RWPE2 (cell line): ENCODE results near the gene COQ4.

Experiments used
- ATAC-seq: fragments of 200-7000 bp; cut with Tn5 transposase; 3 replicates; pipeline ENCODE4 v1.9.1; 2021; ENCODE audit warnings: low read depth
- DNase-seq: peaks from one replicate; pipeline ENCODE4 v3.0.0-alpha.2; 2020; ENCODE audit warnings: low spot score
- H3K27ac ChIP-seq: fragments of 450-650 bp; 2 replicates; pipeline ENCODE4 v1.5.1; 2017; ENCODE audit warnings: mild to moderate bottlenecking; ENCODE audit not compliant: poor library complexity, severe bottlenecking
- H3K27me3 ChIP-seq: fragments of 250-450 bp; sonication (Bioruptor Pico); 2 replicates; pipeline ENCODE4 v1.5.1; 2021; ENCODE audit warnings: mild to moderate bottlenecking, moderate library complexity; ENCODE audit not compliant: insufficient read depth, poor library complexity, severe bottlenecking
- H3K36me3 ChIP-seq: fragments of 250-450 bp; sonication (Bioruptor Pico); 2 replicates; pipeline ENCODE4 v1.5.1; 2020; ENCODE audit warnings: low read depth, mild to moderate bottlenecking, moderate library complexity
- H3K4me1 ChIP-seq: fragments of 250-450 bp; sonication (Bioruptor Pico); 2 replicates; pipeline ENCODE4 v1.5.1; 2021; ENCODE audit warnings: mild to moderate bottlenecking, moderate library complexity; ENCODE audit not compliant: insufficient read depth, poor library complexity, severe bottlenecking
- H3K4me3 ChIP-seq: fragments of 250-450 bp; sonication (Bioruptor Pico); 2 replicates; pipeline ENCODE4 v1.5.1; 2021; ENCODE audit warnings: mild to moderate bottlenecking, moderate library complexity; ENCODE audit not compliant: severe bottlenecking
- H3K9me3 ChIP-seq: fragments of 250-450 bp; sonication (Bioruptor Pico); 2 replicates; pipeline ENCODE4 v1.5.1; 2021; ENCODE audit warnings: mild to moderate bottlenecking, moderate library complexity; ENCODE audit not compliant: severe bottlenecking
- TF ChIP-seq, protein P1 (sequence below): fragments of 450-650 bp; IDR thresholded peaks from one replicate; pipeline ENCODE4 v1.5.1; 2017; ENCODE audit warnings: mild to moderate bottlenecking, moderate library complexity; ENCODE audit not compliant: poor library complexity, severe bottlenecking

Gene COQ4

DNA sequence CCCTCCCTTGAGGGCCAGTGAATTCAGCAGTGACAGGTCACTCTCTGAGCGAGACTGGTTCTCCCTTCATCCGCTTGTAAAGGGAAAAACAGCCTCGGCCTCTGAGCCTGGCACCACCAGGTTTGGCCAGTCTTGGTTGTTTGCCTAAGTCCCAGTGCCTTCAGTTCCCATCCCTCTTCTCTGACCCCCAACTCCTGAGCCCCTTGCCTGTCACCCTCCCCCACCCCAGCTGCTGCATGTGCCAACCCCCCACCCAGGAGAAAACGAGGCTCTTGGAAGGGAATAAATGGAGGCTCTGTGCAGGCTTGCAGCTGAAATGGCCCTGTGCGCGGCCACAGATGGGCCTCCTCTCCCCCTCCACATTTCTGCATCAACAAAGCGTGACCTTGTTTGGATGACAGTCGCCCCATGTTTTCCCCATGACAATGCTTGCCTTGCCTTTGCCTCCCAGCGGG is 51.6 kb downstream of the COQ4 start:
- Histone ChIP-seq H3K4me1 (peaks cover 3% of the 10 kb centered on the region), H3K27me3 (no peaks in the 10 kb centered on the region), H3K36me3 (peaks cover 38% of the 10 kb centered on the region), H3K9me3 (no peaks in the 10 kb centered on the region), H3K4me3 (no peak overlapping the region), H3K27ac (no peak overlapping the region)
- TF ChIP-seq, protein P1, sequence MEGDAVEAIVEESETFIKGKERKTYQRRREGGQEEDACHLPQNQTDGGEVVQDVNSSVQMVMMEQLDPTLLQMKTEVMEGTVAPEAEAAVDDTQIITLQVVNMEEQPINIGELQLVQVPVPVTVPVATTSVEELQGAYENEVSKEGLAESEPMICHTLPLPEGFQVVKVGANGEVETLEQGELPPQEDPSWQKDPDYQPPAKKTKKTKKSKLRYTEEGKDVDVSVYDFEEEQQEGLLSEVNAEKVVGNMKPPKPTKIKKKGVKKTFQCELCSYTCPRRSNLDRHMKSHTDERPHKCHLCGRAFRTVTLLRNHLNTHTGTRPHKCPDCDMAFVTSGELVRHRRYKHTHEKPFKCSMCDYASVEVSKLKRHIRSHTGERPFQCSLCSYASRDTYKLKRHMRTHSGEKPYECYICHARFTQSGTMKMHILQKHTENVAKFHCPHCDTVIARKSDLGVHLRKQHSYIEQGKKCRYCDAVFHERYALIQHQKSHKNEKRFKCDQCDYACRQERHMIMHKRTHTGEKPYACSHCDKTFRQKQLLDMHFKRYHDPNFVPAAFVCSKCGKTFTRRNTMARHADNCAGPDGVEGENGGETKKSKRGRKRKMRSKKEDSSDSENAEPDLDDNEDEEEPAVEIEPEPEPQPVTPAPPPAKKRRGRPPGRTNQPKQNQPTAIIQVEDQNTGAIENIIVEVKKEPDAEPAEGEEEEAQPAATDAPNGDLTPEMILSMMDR, result no peak
- ATAC-seq, result no peak
- DNase-seq, result no peak

DNA sequence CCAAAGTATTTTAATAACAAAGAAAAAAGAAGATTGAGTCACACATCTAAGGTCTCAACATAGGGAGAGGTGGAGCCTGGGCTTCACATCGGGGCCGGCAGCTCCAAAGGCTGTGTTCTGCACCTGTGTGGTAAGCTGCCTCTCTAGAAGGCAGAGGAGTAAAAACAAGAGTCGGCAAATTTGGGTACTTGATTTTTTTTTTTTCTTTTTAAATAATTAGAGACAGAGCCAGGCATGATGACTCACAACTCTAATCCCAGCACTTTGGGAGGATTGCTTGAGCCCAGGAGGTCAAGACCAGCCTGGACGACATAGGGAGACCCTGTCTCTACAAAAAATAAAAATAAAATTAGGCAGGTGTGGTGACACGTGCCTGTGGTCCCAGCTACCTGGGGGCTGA is 53.2 kb downstream of the COQ4 start:
- H3K27ac ChIP-seq, result no peak overlapping the region
- no peak for ATAC-seq

DNA sequence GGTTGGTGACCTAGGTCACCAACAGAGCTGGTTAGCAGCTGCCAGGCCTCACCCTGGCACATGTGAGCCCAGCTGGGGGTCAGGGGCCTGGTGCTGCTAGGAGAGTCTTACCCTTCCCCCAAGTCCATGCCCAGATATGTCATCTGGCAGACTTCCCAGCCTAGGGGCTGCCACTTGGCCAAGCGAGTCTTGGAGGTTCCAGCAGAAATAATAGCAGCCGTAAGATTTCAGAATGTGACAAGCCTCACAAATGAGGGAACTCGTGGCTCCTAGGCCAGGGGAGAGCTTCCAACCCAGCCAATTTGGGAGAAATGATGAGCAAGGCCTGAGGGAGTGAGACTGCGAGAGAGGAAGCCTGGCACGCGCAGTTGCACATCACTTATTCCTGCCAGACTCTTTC is 59.6 kb downstream of the COQ4 start:
- DNase-seq, result no peak
- Histone ChIP-seq H3K9me3 (no peaks in the 10 kb centered on the region), H3K27me3 (no peaks in the 10 kb centered on the region), H3K27ac (no peak overlapping the region), H3K4me3 (no peak overlapping the region), H3K4me1 (no peaks in the 10 kb centered on the region), H3K36me3 (peaks cover 43% of the 10 kb centered on the region)
- no peak for ATAC-seq
- TF ChIP-seq, protein P1, result no peak

More for the DNA sequence above, 53.2 kb downstream of the COQ4 start:
- peaks cover 45% of the 10 kb centered on the region for H3K36me3 ChIP-seq
- H3K9me3 ChIP-seq, result no peaks in the 10 kb centered on the region
- no peak overlapping the region for H3K4me3 ChIP-seq
- DNase-seq, result no peak
- H3K4me1 ChIP-seq, result peaks cover 3% of the 10 kb centered on the region
- no peaks in the 10 kb centered on the region for H3K27me3 ChIP-seq
- TF ChIP-seq, protein P1, result no peak

DNA sequence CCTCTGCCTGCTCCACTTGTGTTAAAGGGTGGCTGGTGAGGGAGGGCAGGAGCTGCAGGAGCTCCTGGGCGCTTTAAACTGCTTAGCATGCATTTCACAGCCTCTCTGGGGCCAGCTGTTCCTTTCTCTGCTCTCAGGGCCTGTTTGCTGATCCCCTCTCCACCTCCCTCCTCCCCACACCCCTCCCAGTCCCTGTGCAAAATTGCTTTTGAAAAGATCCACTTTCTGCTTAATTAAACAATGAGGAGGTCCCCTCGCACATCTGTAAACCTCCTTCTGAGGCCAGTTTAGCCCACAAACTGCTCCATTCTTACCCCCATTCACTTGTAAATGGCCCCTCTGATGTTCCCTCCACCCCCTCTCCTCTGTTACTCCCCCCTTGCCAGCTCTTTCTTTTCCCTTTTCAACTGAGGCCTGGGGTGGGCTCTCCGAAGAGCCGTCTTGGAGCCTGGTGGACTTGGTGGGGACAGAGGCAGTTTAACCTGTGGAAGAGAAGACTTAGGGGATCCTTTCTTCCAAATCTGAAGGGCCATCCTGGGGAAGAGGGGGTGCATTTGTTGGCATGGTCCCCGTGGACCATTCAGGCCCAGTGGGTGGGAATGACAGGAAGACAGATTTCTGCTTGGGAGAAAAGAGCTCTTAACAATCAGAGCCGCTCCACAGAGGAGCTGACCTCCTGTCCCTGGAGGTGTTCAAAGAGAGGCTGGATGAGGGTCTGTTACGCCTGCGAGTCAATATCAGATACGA is 60.5 kb downstream of the COQ4 start:
- peaks cover 43% of the 10 kb centered on the region for H3K36me3 ChIP-seq
- no peak overlapping the region for H3K4me3 ChIP-seq
- no peak overlapping the region for H3K27ac ChIP-seq
- ATAC-seq, result no peak
- DNase-seq, result no peak
- H3K9me3 ChIP-seq, result no peaks in the 10 kb centered on the region
- TF ChIP-seq, protein P1, result no peak
- H3K4me1 ChIP-seq, result no peaks in the 10 kb centered on the region
- no peaks in the 10 kb centered on the region for H3K27me3 ChIP-seq
